Heart left ventricle (tissue), 13 donors: ENCODE data around the gene NELL1.

Experiments used
- CTCF ChIP-seq, 12 donors: fragments of 200-600 bp; sonication (generic) in 4 of 12; IDR thresholded peaks; one replicate each; pipeline versions ENCODE4 v1.5.0 to v1.8.0; 2018 to 2022; ENCODE audit warnings: antibody characterized with exemption in 12 of 12, mild to moderate bottlenecking in 5 of 12
- POLR2A ChIP-seq, 2 donors: fragments of 450-650 bp; IDR thresholded peaks; one replicate each; pipeline ENCODE4 v1.6.1; 2017; ENCODE audit warnings: antibody characterized with exemption in 2 of 2, mild to moderate bottlenecking in 2 of 2, moderate library complexity in 2 of 2
- donor health status: ischemic (EF 13 %, LVEDD 7.1; RV severe dilation, severe dysfunction).
- donor health status: DM: no; HTN: yes; CAD: no.
- donor health status: DM: no; HTN: no; CAD: no.
- donor health status: ischemic (EF 25% LVEDD 6.9; RV normal size, moderate dysfunction).
- donor health status: ischemic (EF 25% LVEDD 5.7; RV mildly dilated, moderate dysfunction).
- donor health status: ischemic (EF 35%, LVEDD 5.7; RV mildly dilated, moderate dysfunction).
- donor health status: nonischemic (EF 11% LVEDD 7.7; RV severe dilation, severe dysfunction).
- donor health status: DM: yes; HTN: yes; CAD: no.
- donor health status: PGD.
- donor health status: ischemic (EF 29% LVEDD 5.4; RV normal size, mild dysfunction).
- donor health status: nonischemic (EF 23%, LVEDD 6.1; RV moderate dilation, normal function).

DNA sequence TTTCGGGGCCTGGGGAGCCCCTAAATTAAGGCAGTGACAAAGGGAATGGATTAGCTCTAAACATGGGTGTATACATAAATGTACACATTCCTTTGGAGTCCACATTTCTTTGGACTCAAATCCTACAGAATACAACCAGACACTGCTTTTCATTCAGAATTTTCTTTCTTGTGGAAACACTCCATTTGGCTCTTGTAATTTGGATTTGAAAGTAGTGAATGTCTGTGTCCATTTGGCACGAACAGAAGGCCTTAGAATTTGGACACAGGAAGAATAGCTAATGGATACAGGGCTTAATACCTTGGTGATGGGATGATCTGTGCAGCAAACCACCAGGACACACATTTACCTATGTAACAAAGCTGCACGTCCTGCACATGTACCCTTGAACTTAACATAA is 399.5 kb downstream of the NELL1 start:
- TF ChIP-seq CTCF (IDR thresholded peaks at IDR 0.05) (no peak), POLR2A (IDR thresholded peaks at IDR 0.05) (no peak)
